ENCODE data around the gene FZD8. TPM values are rescaled to one million over a fixed set of nuclear protein-coding genes. Genes with fewer than 3 reads are reported as not detected.

The FZD8 gene
- total and polyA plus RNA-seq, 2 donors (not counting 1 experiment from before 2014, with no cell fraction given): 0.76 to 1.7 TPM

DNA sequence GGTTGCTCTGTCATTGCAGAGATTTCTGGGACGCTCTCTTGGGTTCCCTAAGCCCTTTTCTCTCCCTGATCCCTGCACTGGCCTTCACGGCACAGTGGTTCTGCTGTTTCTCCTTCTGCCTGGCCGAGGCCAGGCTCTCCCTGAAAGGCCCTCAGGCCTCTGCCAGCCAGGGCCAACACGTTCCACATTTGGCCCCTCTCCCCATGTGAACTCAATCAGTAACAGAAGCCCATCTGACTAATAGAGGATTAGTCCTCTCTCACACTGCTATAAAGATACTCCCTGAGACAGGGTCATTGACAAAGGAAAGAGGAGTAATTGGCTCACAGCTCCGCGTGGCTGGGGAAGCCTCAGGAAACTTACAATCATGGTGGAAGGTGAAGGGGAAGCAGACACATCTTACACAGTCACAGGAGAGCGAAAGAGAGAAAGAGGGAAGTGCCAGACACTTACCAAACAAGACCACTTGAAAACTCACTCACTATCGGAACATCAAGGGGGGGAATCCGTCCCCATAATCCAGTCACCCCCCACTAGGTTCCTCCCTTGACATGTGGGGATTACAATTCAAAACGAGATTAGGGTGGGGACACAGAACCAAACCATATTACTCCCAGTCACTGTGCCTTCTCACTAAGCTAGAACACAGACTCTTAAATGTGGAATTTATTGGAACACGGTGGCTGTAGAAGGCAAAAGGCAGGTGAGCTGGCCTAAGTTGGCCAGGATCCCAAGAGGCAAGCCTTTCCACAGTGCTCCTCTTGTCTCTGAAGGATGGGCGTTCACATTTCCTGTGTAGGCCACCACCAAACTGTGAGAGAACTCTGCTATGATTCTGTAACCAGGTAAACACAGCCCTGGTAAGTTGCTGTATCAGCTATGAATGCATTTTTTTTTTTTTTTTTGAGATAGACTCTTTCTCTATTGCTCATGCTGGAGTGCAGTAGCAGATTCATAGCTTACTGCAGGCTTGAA, 8.8 kb downstream of the FZD8 start:
- no peaks in the 10 kb centered on the region for H3K9me3 Mint-ChIP-seq (ENCODE audit: insufficient read depth)
- TF ChIP-seq, protein P1, sequence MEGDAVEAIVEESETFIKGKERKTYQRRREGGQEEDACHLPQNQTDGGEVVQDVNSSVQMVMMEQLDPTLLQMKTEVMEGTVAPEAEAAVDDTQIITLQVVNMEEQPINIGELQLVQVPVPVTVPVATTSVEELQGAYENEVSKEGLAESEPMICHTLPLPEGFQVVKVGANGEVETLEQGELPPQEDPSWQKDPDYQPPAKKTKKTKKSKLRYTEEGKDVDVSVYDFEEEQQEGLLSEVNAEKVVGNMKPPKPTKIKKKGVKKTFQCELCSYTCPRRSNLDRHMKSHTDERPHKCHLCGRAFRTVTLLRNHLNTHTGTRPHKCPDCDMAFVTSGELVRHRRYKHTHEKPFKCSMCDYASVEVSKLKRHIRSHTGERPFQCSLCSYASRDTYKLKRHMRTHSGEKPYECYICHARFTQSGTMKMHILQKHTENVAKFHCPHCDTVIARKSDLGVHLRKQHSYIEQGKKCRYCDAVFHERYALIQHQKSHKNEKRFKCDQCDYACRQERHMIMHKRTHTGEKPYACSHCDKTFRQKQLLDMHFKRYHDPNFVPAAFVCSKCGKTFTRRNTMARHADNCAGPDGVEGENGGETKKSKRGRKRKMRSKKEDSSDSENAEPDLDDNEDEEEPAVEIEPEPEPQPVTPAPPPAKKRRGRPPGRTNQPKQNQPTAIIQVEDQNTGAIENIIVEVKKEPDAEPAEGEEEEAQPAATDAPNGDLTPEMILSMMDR (IDR thresholded peaks at IDR 0.05): no peak
- TF ChIP-seq EZH2 (IDR thresholded peaks at IDR 0.05; ENCODE audit: borderline replicate concordance, insufficient read depth, low read depth, low read length, poor library complexity, severe bottlenecking): no peak
- no peak overlapping the region for H3K27ac Mint-ChIP-seq
- peaks cover 8% of the 10 kb centered on the region for H3K4me1 Mint-ChIP-seq
- H3K27ac ChIP-seq (ENCODE audit: low read length in 2 of 2): no peak overlapping the region
- peaks cover 0 to 31% (median 17%) of the 10 kb centered on the region in 4 experiments for H3K27me3 ChIP-seq (replicated peaks in 1 of 4; ENCODE audit: control extremely low read depth in 1 of 4, control insufficient read depth in 3 of 4, insufficient read depth in 4 of 4, low read length in 3 of 4)
- no peak overlapping the region for H2AFZ ChIP-seq (ENCODE audit: insufficient read depth, low read depth, low read length, poor library complexity, severe bottlenecking)
- no peak overlapping the region for H3K9ac ChIP-seq (ENCODE audit: low read length)
- no peak for ATAC-seq (ENCODE audit: low read depth)
- WGBS (ENCODE audit: insufficient coverage): 97% methylated on average over 3 of the region's 12 CpGs
- no peak overlapping the region for H3K4me3 Mint-ChIP-seq
- H3K79me2 ChIP-seq (ENCODE audit: control insufficient read depth, insufficient read depth, low read length): no peaks in the 10 kb centered on the region
- H3K36me3 ChIP-seq (replicated peaks in 1 of 2; ENCODE audit: control extremely low read depth in 1 of 2, control insufficient read depth in 1 of 2, extremely low read depth in 1 of 2, insufficient read depth in 2 of 2, low read length in 1 of 2): no peaks in the 10 kb centered on the region
- H3K4me3 ChIP-seq (ENCODE audit: control extremely low read depth in 1 of 5, extremely low read depth in 1 of 5, insufficient read depth in 1 of 5, low read depth in 2 of 5, low read length in 4 of 5): no peak overlapping the region
- CTCF ChIA-PET: interaction anchor here (3.8 kb wide), 1 partner anchor 1247 kb away, joined by 24 read pairs; no protein-coding TSS in a partner anchor
- intact Hi-C loops (cut with micrococcal nuclease): no loop called here
- no peaks in the 10 kb centered on the region for H4K20me1 ChIP-seq (ENCODE audit: control insufficient read depth, insufficient read depth, low read length, poor library complexity, severe bottlenecking)
- POLR2A ChIA-PET: no interaction called here
- H3K4me2 ChIP-seq (replicated peaks; ENCODE audit: low read depth, low read length, poor library complexity, severe bottlenecking): no peak overlapping the region
- DNase-seq: no peak
- no peaks in the 10 kb centered on the region for H3K9me3 ChIP-seq (ENCODE audit: control extremely low read depth in 1 of 3, control insufficient read depth in 2 of 3, insufficient read depth in 1 of 3, low read length in 2 of 3)
- H3K27me3 Mint-ChIP-seq: peaks cover 32% of the 10 kb centered on the region
- peaks cover 4% of the 10 kb centered on the region in 2 donors for H3K4me1 ChIP-seq (ENCODE audit: control insufficient read depth in 2 of 2, insufficient read depth in 2 of 2, low read length in 2 of 2)

DNA sequence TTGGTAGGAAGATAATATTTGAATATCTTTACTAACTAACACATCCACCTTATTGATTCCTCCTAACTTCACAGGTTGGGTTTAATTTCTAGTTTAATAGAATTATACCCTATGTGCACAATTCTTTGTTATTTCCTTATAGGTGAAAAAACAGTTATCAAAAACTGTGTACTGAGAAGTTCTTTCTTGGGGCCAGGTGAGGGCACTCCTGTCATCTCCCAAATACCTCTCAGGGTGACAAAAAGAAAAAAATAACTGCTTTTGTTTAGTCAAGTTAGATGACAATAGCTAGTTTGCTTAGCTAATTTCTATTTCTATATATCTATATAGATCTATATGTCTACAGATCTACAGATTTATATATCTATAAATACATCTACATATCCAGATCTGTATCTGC, 10.1 kb downstream of the FZD8 start:
- no peak for ATAC-seq (ENCODE audit: low read depth)
- peaks cover 28% of the 10 kb centered on the region for H3K27me3 Mint-ChIP-seq

More for the DNA sequence above, 10.1 kb downstream of the FZD8 start:
- H3K4me1 Mint-ChIP-seq: peaks cover 6% of the 10 kb centered on the region
- Histone ChIP-seq H4K20me1 (ENCODE audit: control insufficient read depth, insufficient read depth, low read length, poor library complexity, severe bottlenecking) (no peaks in the 10 kb centered on the region), H3K4me3 (ENCODE audit: control extremely low read depth in 1 of 5, extremely low read depth in 1 of 5, insufficient read depth in 1 of 5, low read depth in 2 of 5, low read length in 4 of 5) (no peak overlapping the region), H3K27me3 (replicated peaks in 1 of 4; ENCODE audit: control extremely low read depth in 1 of 4, control insufficient read depth in 3 of 4, insufficient read depth in 4 of 4, low read length in 3 of 4) (peaks cover 0 to 18% (median 8%) of the 10 kb centered on the region in 4 experiments), H3K9me3 (ENCODE audit: control extremely low read depth in 1 of 3, control insufficient read depth in 2 of 3, insufficient read depth in 1 of 3, low read length in 2 of 3) (no peaks in the 10 kb centered on the region), H3K9ac (ENCODE audit: low read length) (no peak overlapping the region), H3K36me3 (replicated peaks in 1 of 2; ENCODE audit: control extremely low read depth in 1 of 2, control insufficient read depth in 1 of 2, extremely low read depth in 1 of 2, insufficient read depth in 2 of 2, low read length in 1 of 2) (no peaks in the 10 kb centered on the region), H2AFZ (ENCODE audit: insufficient read depth, low read depth, low read length, poor library complexity, severe bottlenecking) (no peak overlapping the region), H3K27ac (ENCODE audit: low read length in 2 of 2) (no peak overlapping the region), H3K4me2 (replicated peaks; ENCODE audit: low read depth, low read length, poor library complexity, severe bottlenecking) (no peak overlapping the region), H3K79me2 (ENCODE audit: control insufficient read depth, insufficient read depth, low read length) (no peaks in the 10 kb centered on the region), H3K4me1 (ENCODE audit: control insufficient read depth in 2 of 2, insufficient read depth in 2 of 2, low read length in 2 of 2) (peaks cover 3 to 4% of the 10 kb centered on the region in 2 donors)
- TF ChIP-seq, protein P1 (IDR thresholded peaks at IDR 0.05): no peak
- TF ChIP-seq EZH2 (IDR thresholded peaks at IDR 0.05; ENCODE audit: borderline replicate concordance, insufficient read depth, low read depth, low read length, poor library complexity, severe bottlenecking): no peak
- H3K27ac Mint-ChIP-seq: no peak overlapping the region
- ChIA-PET POLR2A (no interaction called here), CTCF (interaction anchor here (0.5 to 1.3 kb wide), 3 partner anchors 253 to 1147 kb away, joined by 3 read pairs; no protein-coding TSS in a partner anchor)
- DNase-seq: no peak
- intact Hi-C loops (cut with micrococcal nuclease): no loop called here
- no peak overlapping the region for H3K4me3 Mint-ChIP-seq
- no peaks in the 10 kb centered on the region for H3K9me3 Mint-ChIP-seq (ENCODE audit: insufficient read depth)

Measured in B cell (primary cell).